ENCODE measurements around the gene HHAT.

DNA sequence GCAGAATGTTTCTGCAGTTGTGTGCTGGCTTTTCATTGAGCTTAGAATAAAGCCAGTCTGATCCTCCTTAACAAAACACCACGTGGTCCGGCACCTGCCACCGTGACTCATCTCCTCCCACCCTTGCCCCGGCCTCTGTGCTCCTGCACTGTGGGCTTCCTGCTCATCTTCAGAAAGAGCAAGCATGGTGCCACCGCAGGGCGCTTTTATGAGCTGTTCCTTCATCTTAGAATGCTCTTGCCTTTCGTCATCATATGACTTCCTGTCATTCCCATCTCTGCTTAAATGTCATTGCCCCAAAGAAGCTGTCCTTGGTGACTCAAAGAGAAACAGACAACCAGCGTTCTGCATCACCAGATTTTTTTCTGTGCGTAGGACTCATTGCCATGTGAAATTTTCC, 117.8 kb downstream of the HHAT start:
- TF ChIP-seq, protein P1, sequence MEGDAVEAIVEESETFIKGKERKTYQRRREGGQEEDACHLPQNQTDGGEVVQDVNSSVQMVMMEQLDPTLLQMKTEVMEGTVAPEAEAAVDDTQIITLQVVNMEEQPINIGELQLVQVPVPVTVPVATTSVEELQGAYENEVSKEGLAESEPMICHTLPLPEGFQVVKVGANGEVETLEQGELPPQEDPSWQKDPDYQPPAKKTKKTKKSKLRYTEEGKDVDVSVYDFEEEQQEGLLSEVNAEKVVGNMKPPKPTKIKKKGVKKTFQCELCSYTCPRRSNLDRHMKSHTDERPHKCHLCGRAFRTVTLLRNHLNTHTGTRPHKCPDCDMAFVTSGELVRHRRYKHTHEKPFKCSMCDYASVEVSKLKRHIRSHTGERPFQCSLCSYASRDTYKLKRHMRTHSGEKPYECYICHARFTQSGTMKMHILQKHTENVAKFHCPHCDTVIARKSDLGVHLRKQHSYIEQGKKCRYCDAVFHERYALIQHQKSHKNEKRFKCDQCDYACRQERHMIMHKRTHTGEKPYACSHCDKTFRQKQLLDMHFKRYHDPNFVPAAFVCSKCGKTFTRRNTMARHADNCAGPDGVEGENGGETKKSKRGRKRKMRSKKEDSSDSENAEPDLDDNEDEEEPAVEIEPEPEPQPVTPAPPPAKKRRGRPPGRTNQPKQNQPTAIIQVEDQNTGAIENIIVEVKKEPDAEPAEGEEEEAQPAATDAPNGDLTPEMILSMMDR (IDR thresholded peaks at IDR 0.05): no peak
- no peak for TF ChIP-seq POLR2AphosphoS5 (IDR thresholded peaks at IDR 0.05)
- no peak for TF ChIP-seq POLR2A (IDR thresholded peaks at IDR 0.05)
- TF ChIP-seq EP300 (IDR thresholded peaks at IDR 0.05; ENCODE audit: low read depth): no peak

Data from transverse colon (tissue), 4 donors.